ENCODE data around the gene MACIR. TPM values are rescaled to one million over a fixed set of nuclear protein-coding genes. Genes with fewer than 3 reads are reported as not detected.

Gene MACIR
- total RNA-seq, 6 experiments from 2014 or later, result 80.7 to 110 (median 97.9) TPM

GRCh38 chr5:103258957-103259704 is 568 bp downstream of the MACIR start:
- Mint-ChIP-seq H3K9me3 (no peaks in the 10 kb centered on the region), H3K4me3 (peak overlapping the region; percentile 97), H3K27ac (peak overlapping the region; percentile 83), H3K4me1 (ENCODE audit: low read depth) (peaks cover 71% of the 10 kb centered on the region), H3K36me3 (ENCODE audit: low read depth) (peaks cover 24% of the 10 kb centered on the region), H3K27me3 (ENCODE audit: insufficient read depth) (no peaks in the 10 kb centered on the region)
- DNase-seq, result no peak
- TF ChIP-seq CTCF (IDR thresholded peaks at IDR 0.05), result 0 out of 2 replicates have a peak, but pooled peaks have one; percentile 37

- Mint-ChIP-seq H3K4me3 (peak overlapping the region; percentile 97), H3K27ac (peak overlapping the region; percentile 83), H3K9me3 (no peaks in the 10 kb centered on the region), H3K36me3 (ENCODE audit: low read depth) (peaks cover 25% of the 10 kb centered on the region), H3K4me1 (ENCODE audit: low read depth) (peaks cover 74% of the 10 kb centered on the region), H3K27me3 (ENCODE audit: insufficient read depth) (no peaks in the 10 kb centered on the region)
- no peak for TF ChIP-seq CTCF (IDR thresholded peaks at IDR 0.05)
- no peak for DNase-seq
Observed at GRCh38 chr5:103259705-103260355, 1.3 kb downstream of the MACIR start.

- H3K9me3 Mint-ChIP-seq, result no peaks in the 10 kb centered on the region
- peaks cover 35% of the 10 kb centered on the region for H3K36me3 Mint-ChIP-seq (ENCODE audit: low read depth)
- TF ChIP-seq CTCF (IDR thresholded peaks at IDR 0.05), result no peak
- peaks cover 74% of the 10 kb centered on the region for H3K4me1 Mint-ChIP-seq (ENCODE audit: low read depth)
- DNase-seq, result no peak
- H3K4me3 Mint-ChIP-seq, result peak overlapping the region; percentile 97
- no peaks in the 10 kb centered on the region for H3K27me3 Mint-ChIP-seq (ENCODE audit: insufficient read depth)
- peak overlapping the region; percentile 72 for H3K27ac Mint-ChIP-seq
Observed at GRCh38 chr5:103260951-103261350, 2.4 kb downstream of the MACIR start.

GRCh38 chr5:103262422-103262871 is 3.9 kb downstream of the MACIR start:
- H3K27ac Mint-ChIP-seq, result peak overlapping the region; percentile 72
- TF ChIP-seq CTCF (IDR thresholded peaks at IDR 0.05), result no peak
- no peaks in the 10 kb centered on the region for H3K27me3 Mint-ChIP-seq (ENCODE audit: insufficient read depth)
- DNase-seq, result peak; percentile 45
- peaks cover 74% of the 10 kb centered on the region for H3K4me1 Mint-ChIP-seq (ENCODE audit: low read depth)
- no peaks in the 10 kb centered on the region for H3K9me3 Mint-ChIP-seq
- H3K4me3 Mint-ChIP-seq, result peak overlapping the region; percentile 97
- H3K36me3 Mint-ChIP-seq (ENCODE audit: low read depth), result peaks cover 48% of the 10 kb centered on the region

- no peaks in the 10 kb centered on the region for H3K9me3 Mint-ChIP-seq
- peaks cover 74% of the 10 kb centered on the region for H3K4me1 Mint-ChIP-seq (ENCODE audit: low read depth)
- DNase-seq, result no peak
- no peaks in the 10 kb centered on the region for H3K27me3 Mint-ChIP-seq (ENCODE audit: insufficient read depth)
- peak overlapping the region; percentile 97 for H3K4me3 Mint-ChIP-seq
- peaks cover 49% of the 10 kb centered on the region for H3K36me3 Mint-ChIP-seq (ENCODE audit: low read depth)
- no peak for TF ChIP-seq CTCF (IDR thresholded peaks at IDR 0.05)
- H3K27ac Mint-ChIP-seq, result peak overlapping the region; percentile 74
Observed at GRCh38 chr5:103263054-103263453, 4.5 kb downstream of the MACIR start.
